Karpas-422 (cell line): ENCODE data around the gene DCDC1. TPM values are rescaled to one million over a fixed set of nuclear protein-coding genes. Genes with fewer than 3 reads are reported as not detected.

ENCODE experiments used
- DNase-seq: peaks from one replicate; pipeline ENCODE4 v3.0.0-alpha.2; 2015
- H2AFZ ChIP-seq: fragments of 200-600 bp; sonication (generic); 2 replicates; pipeline ENCODE4 v1.6.1; 2014; ENCODE audit warnings: antibody characterized with exemption, low read length, mixed read lengths
- H3K27ac ChIP-seq: fragments of 200-600 bp; sonication (generic); 2 replicates; pipeline ENCODE4 v1.5.1; 2014; ENCODE audit warnings: mild to moderate bottlenecking, low read length, moderate library complexity
- H3K27me3 ChIP-seq: fragments of 200-600 bp; sonication (generic); 2 replicates; pipeline ENCODE4 v1.6.1; 2014; ENCODE audit warnings: low read length, mixed read lengths
- H3K36me3 ChIP-seq: fragments of 200-600 bp; sonication (generic); 2 replicates; pipeline ENCODE4 v1.6.1; 2014; ENCODE audit warnings: low read length, mixed read lengths; ENCODE audit not compliant: insufficient read depth
- H3K4me1 ChIP-seq: fragments of 200-600 bp; sonication (generic); 2 replicates; pipeline ENCODE4 v1.6.1; 2014; ENCODE audit warnings: mild to moderate bottlenecking, low read length, mixed read lengths
- H3K4me2 ChIP-seq: fragments of 200-600 bp; sonication (generic); 2 replicates; pipeline ENCODE4 v1.6.1; 2014; ENCODE audit warnings: low read length, low read depth, mild to moderate bottlenecking; ENCODE audit not compliant: poor library complexity, severe bottlenecking
- H3K4me3 ChIP-seq: fragments of 200-600 bp; sonication (generic); 2 replicates; pipeline ENCODE4 v1.5.1; 2014; ENCODE audit warnings: mild to moderate bottlenecking, antibody characterized with exemption, low read length, mixed read lengths
- H3K79me2 ChIP-seq: fragments of 200-600 bp; sonication (generic); 2 replicates; pipeline ENCODE4 v1.6.1; 2014; ENCODE audit warnings: mild to moderate bottlenecking, low read length, mixed read lengths
- H3K9ac ChIP-seq: fragments of 200-600 bp; sonication (generic); 2 replicates; pipeline ENCODE4 v1.6.0; 2014; ENCODE audit warnings: low read length
- H3K9me2 ChIP-seq: fragments of 200-600 bp; sonication (generic), shearing (Covaris generic); replicated peaks from 2 replicates; pipeline ENCODE4 v1.6.0; 2014; ENCODE audit warnings: mild to moderate bottlenecking, low read length, moderate library complexity; ENCODE audit not compliant: insufficient read depth
- H3K9me3 ChIP-seq: fragments of 300-700, 200-600 bp; sonication (generic); 2 replicates; pipeline ENCODE4 v1.6.1; 2014; ENCODE audit warnings: low read length, mixed read lengths
- H4K20me1 ChIP-seq: fragments of 200-600 bp; sonication (generic); 2 replicates; pipeline ENCODE4 v1.6.1; 2014; ENCODE audit warnings: mild to moderate bottlenecking, antibody characterized with exemption, low read length, low read depth; ENCODE audit not compliant: insufficient read depth
- total RNA-seq: library from RNA; depleted of rRNA; stranded (reverse); fragments of >200 nt; shearing (Covaris generic); gene quantifications from 2 replicates; pipeline ENCODE4 v1.2.3, GENCODE V29; 2014; ENCODE audit warnings: low replicate concordance

Gene DCDC1
- total RNA-seq, 1 experiment from 2014 or later: not detected

DNA sequence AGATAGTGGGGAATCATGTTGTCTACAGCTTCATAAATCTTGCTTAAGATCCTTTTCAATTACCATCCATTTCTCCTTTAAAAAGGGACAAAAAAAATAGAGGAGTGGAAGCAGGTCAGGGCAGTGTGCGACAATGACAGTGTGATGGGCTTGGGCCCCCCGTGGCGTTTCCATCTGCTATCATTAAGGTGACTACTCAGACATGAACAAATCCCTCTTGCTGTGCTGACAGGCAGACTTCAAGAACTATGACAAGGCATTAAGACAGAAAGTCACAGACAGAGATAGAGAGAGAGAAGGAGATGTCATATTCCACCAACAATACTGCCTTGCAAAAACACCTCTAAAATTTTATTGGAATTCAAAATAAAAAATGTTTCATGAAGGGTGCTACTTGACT is 263.2 kb downstream of the DCDC1 start:
- DNase-seq: no peak
- H3K4me1 ChIP-seq: no peaks in the 10 kb centered on the region
- no peak overlapping the region for H3K4me2 ChIP-seq
- no peaks in the 10 kb centered on the region for H3K36me3 ChIP-seq
- no peaks in the 10 kb centered on the region for H3K9me3 ChIP-seq
- no peaks in the 10 kb centered on the region for H3K9me2 ChIP-seq
- no peaks in the 10 kb centered on the region for H4K20me1 ChIP-seq
- H3K79me2 ChIP-seq: no peaks in the 10 kb centered on the region
- no peak overlapping the region for H2AFZ ChIP-seq
- H3K9ac ChIP-seq: no peak overlapping the region
- no peaks in the 10 kb centered on the region for H3K27me3 ChIP-seq
- H3K4me3 ChIP-seq: no peak overlapping the region
- no peak overlapping the region for H3K27ac ChIP-seq

GRCh38 chr11:31102875-31103274 is 266.7 kb downstream of the DCDC1 start:
- no peak overlapping the region for H2AFZ ChIP-seq
- H3K9ac ChIP-seq: no peak overlapping the region
- H3K27me3 ChIP-seq: no peaks in the 10 kb centered on the region
- no peaks in the 10 kb centered on the region for H3K79me2 ChIP-seq
- no peaks in the 10 kb centered on the region for H3K36me3 ChIP-seq
- no peaks in the 10 kb centered on the region for H3K9me3 ChIP-seq
- no peak overlapping the region for H3K27ac ChIP-seq
- H3K9me2 ChIP-seq: no peaks in the 10 kb centered on the region
- no peaks in the 10 kb centered on the region for H4K20me1 ChIP-seq
- no peak overlapping the region for H3K4me2 ChIP-seq
- no peak for DNase-seq
- no peaks in the 10 kb centered on the region for H3K4me1 ChIP-seq
- no peak overlapping the region for H3K4me3 ChIP-seq

- H4K20me1 ChIP-seq: no peaks in the 10 kb centered on the region
- no peaks in the 10 kb centered on the region for H3K4me1 ChIP-seq
- no peak overlapping the region for H3K4me2 ChIP-seq
- H3K9me3 ChIP-seq: no peaks in the 10 kb centered on the region
- H3K79me2 ChIP-seq: no peaks in the 10 kb centered on the region
- no peaks in the 10 kb centered on the region for H3K36me3 ChIP-seq
- no peak for DNase-seq
- no peak overlapping the region for H3K27ac ChIP-seq
- H3K27me3 ChIP-seq: no peaks in the 10 kb centered on the region
- H2AFZ ChIP-seq: no peak overlapping the region
- no peak overlapping the region for H3K9ac ChIP-seq
- no peaks in the 10 kb centered on the region for H3K9me2 ChIP-seq
- H3K4me3 ChIP-seq: no peak overlapping the region
These were observed 267.2 kb downstream of the DCDC1 start for GRCh38 chr11:31102316-31102715.

- Histone ChIP-seq H3K79me2 (no peaks in the 10 kb centered on the region), H3K9me3 (no peaks in the 10 kb centered on the region), H3K4me1 (no peaks in the 10 kb centered on the region), H3K27ac (no peak overlapping the region), H3K9ac (no peak overlapping the region), H3K27me3 (no peaks in the 10 kb centered on the region), H3K4me3 (no peak overlapping the region), H2AFZ (no peak overlapping the region), H3K36me3 (no peaks in the 10 kb centered on the region), H3K4me2 (no peak overlapping the region), H3K9me2 (no peaks in the 10 kb centered on the region), H4K20me1 (no peaks in the 10 kb centered on the region)
- DNase-seq: no peak
These were observed 273.2 kb downstream of the DCDC1 start for GRCh38 chr11:31096191-31096805.

DNA sequence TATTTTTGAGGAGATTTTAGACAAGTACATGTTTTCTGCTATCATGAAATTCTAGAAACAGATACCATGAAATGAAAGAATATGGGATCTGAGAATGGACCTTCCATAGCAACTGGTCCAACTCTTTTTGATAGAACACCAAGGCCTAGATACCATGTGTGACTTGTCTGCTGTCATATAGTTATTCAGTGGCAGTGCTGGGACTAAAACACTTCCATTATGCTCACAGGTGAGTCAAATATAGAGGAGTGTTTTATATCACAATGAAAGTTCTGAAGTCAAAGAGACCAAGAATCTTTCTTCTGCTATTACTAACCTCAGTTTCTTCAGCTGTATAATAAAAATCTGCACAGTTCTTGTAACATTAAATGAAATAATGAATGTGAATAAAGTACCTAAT is 276.9 kb downstream of the DCDC1 start:
- DNase-seq: no peak
- H3K79me2 ChIP-seq: no peaks in the 10 kb centered on the region
- no peak overlapping the region for H3K27ac ChIP-seq
- no peak overlapping the region for H3K4me2 ChIP-seq
- no peaks in the 10 kb centered on the region for H3K4me1 ChIP-seq
- H3K9ac ChIP-seq: no peak overlapping the region
- H2AFZ ChIP-seq: no peak overlapping the region
- H4K20me1 ChIP-seq: no peaks in the 10 kb centered on the region
- H3K36me3 ChIP-seq: no peaks in the 10 kb centered on the region
- no peak overlapping the region for H3K4me3 ChIP-seq
- no peaks in the 10 kb centered on the region for H3K9me2 ChIP-seq
- 0 out of 2 replicates have a peak, but pooled peaks cover 4% of the 10 kb centered on the region for H3K27me3 ChIP-seq
- 0 out of 2 replicates have a peak, but pooled peaks cover 9% of the 10 kb centered on the region for H3K9me3 ChIP-seq

GRCh38 chr11:31089117-31089516 is 280.4 kb downstream of the DCDC1 start:
- H3K4me3 ChIP-seq: no peak overlapping the region
- H3K9me2 ChIP-seq: no peaks in the 10 kb centered on the region
- no peak overlapping the region for H2AFZ ChIP-seq
- 0 out of 2 replicates have a peak, but pooled peaks cover 4% of the 10 kb centered on the region for H3K27me3 ChIP-seq
- H3K9me3 ChIP-seq: 0 out of 2 replicates have a peak, but pooled peaks cover 9% of the 10 kb centered on the region
- no peaks in the 10 kb centered on the region for H3K79me2 ChIP-seq
- no peaks in the 10 kb centered on the region for H3K4me1 ChIP-seq
- H3K27ac ChIP-seq: no peak overlapping the region
- H3K9ac ChIP-seq: no peak overlapping the region
- no peaks in the 10 kb centered on the region for H3K36me3 ChIP-seq
- no peak overlapping the region for H3K4me2 ChIP-seq
- H4K20me1 ChIP-seq: no peaks in the 10 kb centered on the region
- no peak for DNase-seq

DNA sequence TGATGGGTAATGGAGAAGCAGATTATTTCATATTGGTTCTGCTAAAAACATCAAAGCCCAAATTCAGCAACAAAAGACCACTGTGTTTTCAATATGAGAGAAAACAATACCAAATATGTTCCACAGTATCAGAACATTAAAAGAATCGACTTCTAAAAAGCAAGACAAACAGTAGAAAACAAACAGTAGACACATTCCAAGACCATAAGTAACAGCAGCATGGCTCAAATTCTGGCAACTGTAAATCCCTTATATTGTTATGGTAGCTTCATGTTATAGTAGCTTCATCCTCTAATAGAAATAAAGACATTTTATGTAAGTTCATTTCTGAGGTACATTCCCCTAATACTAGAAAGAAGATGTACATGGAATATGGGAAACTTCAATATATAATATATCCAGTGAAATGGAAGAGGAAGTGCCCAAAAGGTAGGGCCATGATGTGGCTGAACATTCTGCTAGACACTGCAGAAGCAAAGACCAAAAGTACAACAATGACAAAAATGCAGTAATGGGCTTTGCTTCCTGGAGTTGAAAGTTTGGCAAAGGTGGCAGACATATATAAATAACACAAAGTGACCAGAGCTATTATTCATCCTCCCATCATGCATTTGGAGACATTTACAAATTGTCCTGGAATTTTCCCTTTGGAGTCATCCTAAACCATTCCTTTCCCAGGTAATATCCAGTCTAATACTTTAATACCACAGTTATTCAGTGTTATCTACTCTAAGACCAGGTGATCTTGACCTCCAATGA is 299.9 kb downstream of the DCDC1 start:
- H3K9ac ChIP-seq: no peak overlapping the region
- H3K27ac ChIP-seq: no peak overlapping the region
- no peak overlapping the region for H2AFZ ChIP-seq
- no peaks in the 10 kb centered on the region for H3K36me3 ChIP-seq
- H3K27me3 ChIP-seq: no peaks in the 10 kb centered on the region
- no peaks in the 10 kb centered on the region for H4K20me1 ChIP-seq
- no peak for DNase-seq
- no peaks in the 10 kb centered on the region for H3K4me1 ChIP-seq
- no peaks in the 10 kb centered on the region for H3K9me3 ChIP-seq
- no peak overlapping the region for H3K4me3 ChIP-seq
- no peaks in the 10 kb centered on the region for H3K79me2 ChIP-seq
- no peaks in the 10 kb centered on the region for H3K9me2 ChIP-seq
- H3K4me2 ChIP-seq: no peak overlapping the region

DNA sequence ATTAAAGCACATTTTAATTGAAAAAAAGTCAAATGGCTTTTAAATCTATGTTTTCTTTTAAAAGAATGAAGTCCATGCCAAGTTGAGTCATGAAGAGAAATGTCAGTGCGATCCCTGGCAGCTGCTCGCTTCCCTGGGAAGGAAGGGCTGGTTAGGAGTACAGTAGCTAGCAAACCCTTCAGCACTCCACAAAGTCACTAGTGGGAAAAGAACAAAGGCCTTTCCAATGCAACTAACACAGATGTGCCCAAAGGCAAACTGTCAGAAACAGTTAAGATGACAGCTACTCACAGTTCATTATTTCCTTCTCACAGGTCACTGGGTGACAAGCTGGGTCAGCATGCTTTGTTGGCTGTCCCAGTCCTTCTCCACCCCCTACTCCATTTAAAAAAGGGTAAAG is 308.7 kb downstream of the DCDC1 start:
- H3K4me1 ChIP-seq: no peaks in the 10 kb centered on the region
- H3K9me3 ChIP-seq: no peaks in the 10 kb centered on the region
- no peak overlapping the region for H3K4me3 ChIP-seq
- H3K36me3 ChIP-seq: no peaks in the 10 kb centered on the region
- H2AFZ ChIP-seq: no peak overlapping the region
- no peaks in the 10 kb centered on the region for H3K79me2 ChIP-seq
- H3K27me3 ChIP-seq: no peaks in the 10 kb centered on the region
- no peaks in the 10 kb centered on the region for H4K20me1 ChIP-seq
- H3K9me2 ChIP-seq: no peaks in the 10 kb centered on the region
- no peak for DNase-seq
- H3K27ac ChIP-seq: no peak overlapping the region
- H3K4me2 ChIP-seq: no peak overlapping the region
- H3K9ac ChIP-seq: no peak overlapping the region
